HG03039 (cell line): ENCODE measurements around the gene CFAP54.
"Not testable (repeated sequence)": the region's sequence is repeated elsewhere in the genome, so short reads cannot be mapped to it uniquely, and the experiment has no call there.

ENCODE experiments used
- ATAC-seq: cut with Tn5 transposase; IDR thresholded peaks from one replicate; pipeline ENCODE4 v1.9.1; 2021; ENCODE audit warnings: mild to moderate bottlenecking, moderate library complexity; ENCODE audit not compliant: unreplicated experiment

The CFAP54 gene

DNA sequence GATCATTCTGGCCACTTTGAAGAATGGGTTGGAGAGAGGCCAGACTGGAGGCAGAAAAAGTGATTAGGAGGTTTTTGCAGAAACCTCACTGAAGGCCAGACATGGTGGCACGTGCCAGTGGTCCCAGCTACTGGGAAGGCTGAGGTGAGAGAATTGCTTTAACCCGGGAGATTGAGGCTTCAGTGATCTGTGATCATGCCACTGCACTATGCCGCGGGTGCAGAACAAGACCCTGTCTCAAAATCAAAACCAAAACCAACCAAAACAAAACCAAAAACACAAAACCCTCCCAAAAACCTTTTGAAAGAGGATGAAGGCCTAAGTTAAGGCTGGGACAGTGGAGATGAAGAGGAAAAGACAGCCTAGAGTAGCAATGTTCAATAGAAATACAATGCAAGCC is 15.2 kb upstream of the CFAP54 start:
- no peak for ATAC-seq

DNA sequence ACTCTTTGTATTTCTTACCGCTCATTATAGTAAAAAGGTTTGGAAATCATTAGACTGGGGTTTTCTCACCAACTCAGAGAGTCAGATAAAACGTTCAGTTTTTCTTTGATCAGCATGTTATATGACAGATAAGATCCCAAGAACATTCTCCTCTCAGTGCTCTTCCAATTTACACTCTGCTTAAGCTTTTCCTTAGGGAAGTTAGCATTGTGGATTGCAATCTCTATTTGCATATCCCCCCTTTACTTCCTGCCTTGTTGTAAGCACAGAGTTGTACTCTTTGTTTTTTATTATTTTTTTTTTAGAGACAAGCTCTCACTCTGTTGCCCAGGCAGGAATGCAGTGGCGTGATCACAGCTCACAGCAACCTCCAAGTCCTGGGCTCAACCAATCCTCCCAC is 11.4 kb upstream of the CFAP54 start:
- ATAC-seq: no peak

GRCh38 chr12:96482086-96482485 is 7.3 kb upstream of the CFAP54 start:
- no peak for ATAC-seq

DNA sequence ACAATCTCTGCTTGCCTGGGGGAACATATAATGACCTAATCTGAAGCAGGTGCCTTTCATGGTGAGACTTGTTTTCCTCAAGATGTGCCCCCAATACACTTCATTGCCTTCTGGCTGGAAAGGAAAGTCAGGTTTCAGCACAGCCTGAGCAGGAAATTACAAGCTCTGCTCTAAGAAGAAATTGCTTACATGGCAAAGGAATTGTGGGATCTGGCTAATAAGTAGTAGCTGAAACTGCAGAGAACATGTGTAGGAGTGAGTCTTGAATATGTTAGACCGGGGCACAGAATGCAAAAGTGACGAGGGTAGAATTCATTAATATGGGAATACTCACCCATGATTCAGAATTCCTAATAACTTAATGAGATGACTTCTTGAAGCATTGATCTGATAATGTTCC is 6.3 kb upstream of the CFAP54 start:
- ATAC-seq: no peak

DNA sequence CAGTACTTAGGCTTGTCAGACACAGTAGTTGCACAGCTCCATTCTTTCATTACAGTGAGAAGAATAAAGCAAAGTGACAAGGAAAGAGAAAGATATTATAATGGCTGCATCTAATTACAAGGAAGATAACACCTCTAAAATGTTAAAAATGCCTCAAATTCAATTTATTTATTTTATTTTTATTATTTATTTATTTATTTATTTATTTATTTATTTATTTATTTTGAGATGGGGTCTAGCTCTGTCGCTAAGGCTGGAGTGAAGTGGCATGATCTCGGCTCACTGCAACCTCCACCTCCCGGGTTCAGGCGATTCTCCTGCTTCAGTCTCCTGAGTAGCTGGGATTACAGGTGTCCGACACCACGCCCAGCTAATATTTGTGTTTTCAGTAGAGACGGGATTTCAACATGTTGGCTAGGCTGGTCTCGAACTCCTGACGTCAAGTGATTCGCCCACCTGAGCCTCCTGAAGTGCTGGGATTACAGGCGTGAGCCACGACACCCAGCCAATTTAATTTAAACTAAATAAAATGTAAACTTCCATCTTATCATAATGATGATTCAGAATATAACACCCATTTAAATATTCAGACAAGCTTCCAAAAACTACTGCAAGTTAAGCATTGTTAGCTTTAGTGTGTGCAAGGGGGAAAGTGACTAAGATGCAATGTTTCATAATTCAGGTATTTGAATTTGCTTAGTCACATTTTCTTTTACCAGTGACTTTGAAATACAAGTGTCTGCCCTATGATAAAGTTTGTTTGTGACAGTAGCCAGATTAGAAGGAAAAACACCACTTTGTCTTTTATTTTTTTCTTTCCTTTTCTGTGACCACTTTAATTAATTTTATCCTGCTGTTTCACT is 2.4 kb upstream of the CFAP54 start:
- no peak for ATAC-seq

DNA sequence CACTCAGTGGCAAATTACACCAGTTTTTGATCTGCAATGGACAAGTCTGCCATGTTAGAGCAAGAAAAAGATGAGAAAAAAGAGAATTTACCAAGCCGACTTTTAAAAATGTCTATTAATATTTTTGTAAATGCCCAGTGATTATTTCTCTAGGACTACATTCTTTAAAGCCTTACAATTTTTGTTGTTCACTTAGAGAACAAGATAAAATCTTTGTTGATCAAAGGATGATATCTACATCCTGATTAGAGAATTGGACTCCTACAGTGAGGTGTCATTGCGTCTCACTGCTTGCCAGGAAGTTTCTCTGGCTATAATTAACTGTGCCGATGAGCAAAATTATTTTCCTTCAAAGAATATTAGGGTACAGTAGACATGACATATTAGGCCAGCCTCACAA is 1.7 kb upstream of the CFAP54 start:
- ATAC-seq: no peak

GRCh38 chr12:96493106-96493505 is 3.7 kb downstream of the CFAP54 start:
- no peak for ATAC-seq

DNA sequence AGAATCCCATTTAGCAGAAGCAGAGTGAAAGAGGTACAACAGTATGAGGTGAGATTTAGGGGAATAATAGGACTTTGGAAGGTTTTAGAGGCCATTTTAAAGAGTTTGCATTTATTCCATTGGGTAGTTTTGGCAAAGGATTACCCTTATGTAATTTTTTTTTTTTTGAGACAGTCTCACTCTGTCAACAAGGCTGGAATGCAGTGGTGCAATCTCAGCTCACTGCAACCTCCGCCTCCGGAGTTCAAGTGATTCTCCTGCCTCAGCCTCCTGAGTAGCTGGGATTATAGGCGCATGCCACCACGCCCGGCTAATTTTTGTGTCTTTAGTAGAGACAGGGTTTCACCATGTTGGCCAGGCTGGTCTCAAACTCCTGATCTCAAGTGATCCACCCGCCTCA is 4.8 kb downstream of the CFAP54 start:
- not testable (repeated sequence) for ATAC-seq

DNA sequence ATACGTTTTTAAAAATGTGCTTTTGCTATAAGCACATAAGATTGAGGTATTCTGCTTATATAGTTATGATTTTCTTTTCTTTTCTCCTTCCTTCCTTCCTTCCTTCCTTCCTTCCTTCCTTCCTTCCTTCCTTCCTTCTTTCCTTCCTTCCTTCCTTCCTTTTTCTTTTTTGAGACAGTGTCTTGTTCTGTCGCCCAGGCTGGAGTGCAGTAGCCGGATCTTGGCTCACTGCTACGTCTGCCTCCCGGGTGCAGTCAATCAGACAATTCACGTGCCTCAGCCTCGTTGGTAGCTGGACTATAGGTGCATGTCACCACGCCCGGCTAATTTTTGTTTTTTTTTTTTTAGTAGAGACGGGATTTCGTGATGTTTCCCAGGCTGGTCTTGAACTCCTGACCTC is 5.8 kb downstream of the CFAP54 start:
- ATAC-seq: no peak

- ATAC-seq: no peak
Measured at GRCh38 chr12:96495841-96496545, 6.6 kb downstream of the CFAP54 start.

- ATAC-seq: no peak
Measured at GRCh38 chr12:96496944-96497343, 7.6 kb downstream of the CFAP54 start.

- ATAC-seq: no peak
Measured at GRCh38 chr12:96497855-96498254, 8.5 kb downstream of the CFAP54 start.

DNA sequence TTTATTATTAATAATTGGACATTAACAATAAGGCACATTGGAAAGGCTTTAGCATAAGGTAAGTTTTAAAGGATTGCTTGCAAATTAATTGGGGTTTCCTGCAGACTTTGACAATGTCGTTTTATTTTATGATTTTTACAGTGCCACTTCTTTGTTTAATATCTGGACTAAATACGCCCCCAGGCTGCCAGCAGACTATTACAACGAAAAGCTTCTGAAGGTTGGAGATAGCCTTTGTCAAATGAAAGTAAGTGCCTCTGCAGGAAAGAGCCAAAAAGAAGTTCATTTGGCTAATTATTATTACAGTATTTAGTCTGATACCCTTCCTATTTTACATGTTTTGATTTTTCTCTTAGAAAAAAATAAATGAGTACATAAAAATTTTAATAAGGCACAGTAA is 11.3 kb downstream of the CFAP54 start:
- no peak for ATAC-seq

DNA sequence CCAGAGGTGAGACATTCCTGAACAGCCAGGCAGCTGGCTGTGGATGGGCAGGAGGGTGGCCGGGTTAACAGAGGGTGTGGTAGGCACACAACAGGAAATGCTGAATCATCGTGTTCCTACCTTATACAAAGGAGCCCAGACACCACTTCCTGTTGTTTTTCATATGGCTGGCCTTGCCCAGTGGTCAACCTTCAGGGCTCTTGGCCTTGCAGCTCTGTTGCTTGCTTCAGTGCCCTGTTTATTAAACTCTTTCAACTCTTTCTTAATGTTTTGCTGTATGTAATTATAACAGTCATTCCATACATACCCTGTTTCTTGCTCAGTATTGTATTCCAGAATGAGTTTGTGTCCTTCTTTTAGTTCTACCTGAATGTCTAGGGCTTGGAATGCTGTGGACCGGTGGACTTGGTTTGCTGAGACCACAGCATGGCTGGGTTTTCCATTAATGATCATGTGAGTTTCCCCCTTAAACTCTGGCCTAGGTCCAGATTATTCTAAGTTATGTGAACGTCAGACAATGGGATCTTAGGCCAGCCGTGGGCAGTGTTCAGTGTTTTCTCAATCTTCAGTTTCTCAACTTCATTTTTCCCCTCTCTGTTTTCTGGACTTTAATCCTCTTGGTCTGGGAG is 11.9 kb downstream of the CFAP54 start:
- ATAC-seq: peak; percentile 62

DNA sequence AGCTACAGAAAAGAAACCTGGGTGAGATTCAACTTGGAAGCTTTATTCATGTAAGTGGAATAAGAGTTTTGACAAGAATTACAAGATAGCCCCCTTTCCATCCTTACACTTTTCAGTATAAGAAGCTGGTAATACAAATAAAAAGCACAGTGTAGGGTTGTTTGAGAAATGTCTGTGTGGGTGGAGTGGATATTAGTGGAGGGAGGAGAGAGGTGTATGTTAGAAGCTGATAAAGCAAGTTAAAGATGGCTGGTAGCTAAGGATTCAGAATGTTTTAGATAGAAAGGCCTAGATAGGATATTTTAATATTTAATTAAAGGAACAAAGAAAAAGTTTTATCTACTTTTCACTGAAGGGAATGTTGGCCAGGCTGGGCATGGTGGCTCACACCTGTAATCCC is 12.5 kb downstream of the CFAP54 start:
- no peak for ATAC-seq

DNA sequence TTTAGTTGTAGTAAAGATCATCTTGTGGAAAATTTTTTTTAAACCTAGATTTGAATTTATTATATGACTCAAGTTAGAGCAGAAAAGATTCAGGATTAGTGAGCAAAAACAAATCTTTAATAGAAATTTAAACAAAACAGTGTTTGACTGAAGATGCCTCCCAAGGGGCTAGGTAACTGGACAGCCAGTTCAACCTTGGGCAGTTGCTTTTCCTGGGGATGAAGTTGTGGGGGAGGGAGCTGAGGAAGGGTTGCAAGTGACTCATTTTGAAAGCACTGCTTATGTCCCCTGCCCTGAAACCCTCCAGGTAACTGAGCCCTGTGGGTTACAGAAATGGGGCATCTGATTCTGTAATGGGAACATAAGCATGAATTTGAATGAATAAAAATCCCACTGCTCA is 13.1 kb downstream of the CFAP54 start:
- peak; percentile 50 for ATAC-seq

- no peak for ATAC-seq
Measured at GRCh38 chr12:96502949-96503532, 13.7 kb downstream of the CFAP54 start.

- no peak for ATAC-seq
Measured at GRCh38 chr12:96503976-96504375, 14.6 kb downstream of the CFAP54 start.

- ATAC-seq: no peak
Measured at GRCh38 chr12:96506776-96507175, 17.4 kb downstream of the CFAP54 start.

GRCh38 chr12:96510306-96510764 is 21.0 kb downstream of the CFAP54 start:
- no peak for ATAC-seq

- ATAC-seq: no peak
Measured at GRCh38 chr12:96513166-96513565, 23.8 kb downstream of the CFAP54 start.
